Activated T-cell treated with anti-CD3 and anti-CD28 coated beads for 1 hour (primary cell): Measurements from ENCODE around the gene FBXW4.

Experiments
- DNase-seq: peaks from one replicate; pipeline ENCODE4 v3.0.0-alpha.2; 2020; ENCODE audit warnings: low read depth

FBXW4 gene, protein sequence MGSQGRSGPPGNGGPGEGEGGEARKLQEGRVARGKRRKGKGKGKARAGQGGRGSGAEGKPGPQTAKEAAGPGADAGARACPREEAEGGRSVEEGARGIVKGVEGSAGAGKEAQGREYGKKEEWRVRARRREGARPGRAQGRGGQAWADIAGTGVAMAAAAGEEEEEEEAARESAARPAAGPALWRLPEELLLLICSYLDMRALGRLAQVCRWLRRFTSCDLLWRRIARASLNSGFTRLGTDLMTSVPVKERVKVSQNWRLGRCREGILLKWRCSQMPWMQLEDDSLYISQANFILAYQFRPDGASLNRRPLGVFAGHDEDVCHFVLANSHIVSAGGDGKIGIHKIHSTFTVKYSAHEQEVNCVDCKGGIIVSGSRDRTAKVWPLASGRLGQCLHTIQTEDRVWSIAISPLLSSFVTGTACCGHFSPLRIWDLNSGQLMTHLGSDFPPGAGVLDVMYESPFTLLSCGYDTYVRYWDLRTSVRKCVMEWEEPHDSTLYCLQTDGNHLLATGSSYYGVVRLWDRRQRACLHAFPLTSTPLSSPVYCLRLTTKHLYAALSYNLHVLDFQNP

DNA sequence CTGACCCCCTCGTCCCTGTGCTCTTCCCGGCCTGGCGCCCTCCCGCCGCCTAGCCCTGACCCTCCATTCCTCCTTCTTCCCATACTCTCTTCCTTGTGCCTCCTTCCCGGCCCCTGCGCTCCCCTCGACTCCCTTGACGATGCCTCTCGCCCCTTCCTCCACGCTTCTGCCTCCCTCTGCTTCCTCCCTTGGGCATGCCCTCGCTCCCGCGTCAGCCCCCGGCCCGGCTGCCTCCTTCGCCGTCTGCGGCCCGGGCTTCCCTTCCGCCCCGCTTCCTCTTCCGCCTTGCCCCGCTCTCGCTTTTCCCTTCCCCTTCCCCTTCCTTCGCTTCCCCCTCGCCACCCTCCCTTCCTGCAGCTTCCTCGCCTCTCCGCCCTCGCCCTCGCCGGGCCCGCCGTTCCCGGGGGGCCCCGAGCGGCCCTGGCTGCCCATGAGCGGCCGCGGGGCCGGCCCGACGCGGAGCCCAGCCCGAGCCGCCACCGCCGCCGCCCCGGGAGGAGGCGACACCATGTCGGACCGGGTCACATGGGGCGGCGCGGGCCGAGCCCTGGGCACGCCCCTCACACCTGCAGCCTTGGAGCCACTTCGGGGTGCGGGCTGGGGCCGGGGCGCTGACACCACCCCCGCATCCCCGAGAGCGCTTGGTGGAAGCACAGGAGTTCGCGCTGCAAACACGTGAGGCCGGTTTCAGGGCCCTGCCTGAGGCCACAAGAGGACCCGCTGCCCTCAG, at the start of gene FBXW4:
Gene FBXW4 (minus strand): TSS at position 497 of the 730 bp plus-strand sequence. CDS start 65 bp downstream, at position 432.
- peak; percentile 60 for DNase-seq

DNA sequence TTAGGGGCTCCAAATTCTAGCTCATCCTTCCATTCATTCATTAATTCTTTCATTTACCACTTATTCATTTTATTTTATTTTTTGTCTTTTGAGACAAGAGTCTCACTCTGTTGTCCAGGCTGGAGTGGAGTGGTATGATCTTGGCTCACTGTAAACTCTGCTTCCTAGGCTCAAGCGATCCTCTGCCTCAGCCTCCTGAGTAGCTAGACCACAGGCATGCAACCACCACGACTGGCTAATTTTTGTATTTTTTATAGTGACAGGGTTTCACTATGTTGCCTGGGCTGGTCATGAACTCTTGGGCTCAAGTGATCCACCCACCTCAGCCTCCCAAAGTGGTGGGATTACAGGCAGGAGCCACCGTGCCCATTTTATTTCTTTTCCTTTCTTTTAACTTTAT, 49.3 kb upstream of the FBXW4 start:
- DNase-seq = no peak

DNA sequence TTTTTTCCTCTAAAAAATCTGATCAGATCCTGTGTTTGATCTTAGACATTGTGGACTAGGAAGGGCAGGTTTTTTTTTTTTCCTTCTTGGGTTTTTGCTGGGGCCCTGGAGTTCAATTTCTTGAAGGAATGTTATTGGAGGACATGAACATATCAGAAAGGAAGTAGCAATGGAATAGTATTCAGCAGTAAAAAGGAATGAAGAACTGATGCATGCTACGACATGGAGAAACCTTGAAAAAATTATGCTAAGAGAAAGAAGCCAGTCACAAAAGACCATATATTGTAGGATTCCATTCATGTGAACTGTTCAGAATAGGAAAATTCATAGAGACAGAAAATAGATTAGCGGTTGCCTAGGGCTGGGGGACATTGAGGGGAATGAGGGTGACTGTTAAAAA, 47.0 kb upstream of the FBXW4 start:
- DNase-seq = no peak

DNA sequence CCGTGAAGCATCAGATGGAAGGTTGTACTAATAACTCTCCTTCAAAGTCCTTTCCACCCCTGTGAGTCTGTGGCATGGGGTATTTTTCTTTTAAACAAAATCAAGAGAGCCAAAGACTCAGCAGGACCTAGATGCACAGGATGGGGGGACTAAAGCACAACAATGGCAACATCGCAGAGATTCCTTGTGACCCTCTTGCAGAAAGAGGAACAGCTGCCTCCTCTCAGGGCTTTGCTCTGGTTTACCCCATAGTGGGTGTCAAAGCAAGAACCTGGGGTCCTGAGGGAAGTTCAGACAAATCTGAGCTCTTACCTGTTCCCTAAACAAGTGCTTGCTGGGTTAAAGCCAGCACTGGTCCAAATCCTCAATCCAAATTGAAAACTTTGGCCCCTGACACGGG, 41.7 kb upstream of the FBXW4 start:
- no peak for DNase-seq

DNA sequence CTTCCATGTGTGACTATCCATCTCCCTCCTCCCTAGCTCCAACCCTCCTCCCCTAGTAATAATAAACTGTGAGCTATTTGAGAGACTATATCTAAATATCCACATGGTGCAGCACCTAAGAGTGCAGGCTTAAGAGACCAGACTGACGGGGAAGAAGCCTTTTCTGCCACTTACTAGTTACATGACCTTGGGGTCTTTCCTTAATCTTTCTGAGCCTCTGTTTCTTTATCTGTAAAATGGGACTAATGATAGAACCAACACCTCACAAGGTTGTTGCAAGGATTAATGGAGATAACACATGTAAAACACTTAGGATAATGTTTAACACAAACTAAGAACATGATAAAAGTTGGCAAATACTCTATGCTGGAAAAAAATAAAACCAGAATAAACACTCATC, 37.1 kb upstream of the FBXW4 start:
- DNase-seq = no peak

DNA sequence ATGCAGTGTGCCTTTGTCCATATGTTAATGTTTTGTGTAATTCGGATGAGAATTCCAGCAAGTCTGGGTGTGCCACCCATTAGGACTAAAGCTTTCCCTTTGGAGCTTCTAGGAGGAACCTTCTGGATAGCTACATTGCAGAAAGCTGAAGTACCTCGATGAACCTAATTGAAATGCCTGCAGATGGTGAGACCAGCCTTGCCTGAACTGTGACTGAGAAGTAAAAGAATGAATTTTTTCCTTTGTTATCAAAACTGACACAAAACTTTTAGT, 31.1 kb upstream of the FBXW4 start:
- DNase-seq = no peak

DNA sequence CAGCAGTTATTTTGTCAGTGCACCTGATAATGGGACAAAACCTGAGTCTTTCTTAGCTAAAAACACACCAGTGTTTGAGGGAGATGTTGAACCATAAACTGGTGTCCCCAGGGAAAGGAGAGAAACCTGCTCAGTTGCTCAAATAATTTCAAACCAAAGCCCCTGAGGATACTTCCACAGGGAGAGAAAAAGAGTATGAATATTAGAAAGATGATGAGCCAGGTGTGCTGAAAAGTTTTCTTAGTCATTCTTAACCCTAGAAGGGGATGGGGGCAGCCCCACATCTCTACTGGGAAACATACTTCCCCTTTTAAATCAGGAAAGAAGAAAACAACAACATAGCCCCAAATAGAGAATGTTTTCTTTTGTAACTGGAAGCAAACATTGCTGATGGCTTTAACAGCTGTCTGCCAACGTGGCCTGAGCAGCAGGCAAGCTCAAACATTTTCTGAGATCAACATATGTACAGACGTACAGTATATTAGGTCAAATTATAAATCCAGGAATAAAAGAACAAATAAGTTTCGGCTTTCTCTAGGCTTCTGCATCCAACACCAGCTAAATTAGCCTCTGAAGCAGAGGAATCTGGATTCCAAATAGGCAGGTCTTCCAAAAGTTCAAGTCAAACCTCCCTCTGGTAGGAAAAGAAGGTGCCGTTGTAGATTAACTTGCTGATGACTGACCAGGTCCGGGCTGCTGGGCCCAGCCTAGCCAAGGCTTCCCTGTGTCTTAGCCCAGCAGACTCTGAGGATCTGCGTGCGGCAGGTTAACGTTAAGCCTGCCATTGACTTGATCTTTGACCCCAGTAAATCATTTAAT, 30.5 kb upstream of the FBXW4 start:
- no peak for DNase-seq

DNA sequence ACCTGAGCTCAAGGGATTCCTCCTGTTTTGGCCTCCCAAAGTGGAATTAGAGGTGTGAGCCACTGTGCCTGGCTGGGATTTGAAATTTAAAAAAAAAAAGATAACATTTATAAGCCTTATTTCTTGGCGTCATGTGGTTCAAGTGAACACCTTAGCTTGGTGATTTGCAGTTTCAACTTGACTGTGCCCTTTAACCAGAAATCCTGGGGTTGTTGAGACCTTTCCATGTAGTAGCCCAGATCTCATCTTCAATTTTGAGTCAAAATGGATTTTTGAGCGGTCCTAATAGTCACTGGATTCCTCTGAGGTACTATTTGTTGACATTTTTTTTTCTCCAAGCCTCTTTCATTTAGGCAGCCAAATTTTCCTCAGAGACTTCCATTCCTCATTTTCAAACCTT, 29.5 kb upstream of the FBXW4 start:
- DNase-seq = no peak

DNA sequence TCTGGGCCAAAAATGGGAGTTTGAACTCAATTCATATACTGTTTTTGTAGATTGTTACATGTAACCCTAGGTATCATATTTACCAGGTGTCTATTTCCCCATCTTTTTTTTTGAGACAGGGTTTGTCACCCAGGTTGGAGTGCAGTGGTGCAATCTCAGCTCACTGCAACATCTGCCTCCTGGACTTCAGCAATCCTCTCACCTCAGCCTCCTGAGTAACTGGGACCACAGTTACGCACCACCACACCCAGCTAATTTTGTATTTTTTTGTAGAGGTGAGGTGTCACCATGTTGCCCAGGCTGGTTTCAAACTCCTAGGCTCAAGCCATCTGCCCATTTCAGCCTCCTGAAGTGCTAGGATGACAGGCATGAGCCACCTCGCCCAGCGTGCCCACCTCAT, 28.2 kb upstream of the FBXW4 start:
- DNase-seq = no peak

DNA sequence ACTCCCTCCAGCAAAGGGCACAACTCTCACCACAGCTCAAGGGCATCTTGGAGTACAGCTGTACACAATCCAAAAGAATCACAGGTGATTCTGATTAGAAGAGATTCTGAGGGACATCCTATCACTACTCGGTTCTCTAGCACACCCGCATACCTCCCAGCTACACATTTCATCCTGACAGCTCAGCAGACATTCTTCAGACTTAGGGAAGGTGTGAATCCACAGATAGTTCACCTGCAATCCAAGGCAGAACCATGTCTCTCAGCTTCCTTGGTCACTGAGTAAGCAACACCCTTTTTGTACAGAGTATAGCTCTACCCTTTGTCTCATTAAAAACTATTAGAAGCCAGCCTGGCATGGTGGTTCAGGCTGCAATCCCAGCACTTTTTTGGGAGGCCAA, 26.8 kb upstream of the FBXW4 start:
- DNase-seq = no peak

DNA sequence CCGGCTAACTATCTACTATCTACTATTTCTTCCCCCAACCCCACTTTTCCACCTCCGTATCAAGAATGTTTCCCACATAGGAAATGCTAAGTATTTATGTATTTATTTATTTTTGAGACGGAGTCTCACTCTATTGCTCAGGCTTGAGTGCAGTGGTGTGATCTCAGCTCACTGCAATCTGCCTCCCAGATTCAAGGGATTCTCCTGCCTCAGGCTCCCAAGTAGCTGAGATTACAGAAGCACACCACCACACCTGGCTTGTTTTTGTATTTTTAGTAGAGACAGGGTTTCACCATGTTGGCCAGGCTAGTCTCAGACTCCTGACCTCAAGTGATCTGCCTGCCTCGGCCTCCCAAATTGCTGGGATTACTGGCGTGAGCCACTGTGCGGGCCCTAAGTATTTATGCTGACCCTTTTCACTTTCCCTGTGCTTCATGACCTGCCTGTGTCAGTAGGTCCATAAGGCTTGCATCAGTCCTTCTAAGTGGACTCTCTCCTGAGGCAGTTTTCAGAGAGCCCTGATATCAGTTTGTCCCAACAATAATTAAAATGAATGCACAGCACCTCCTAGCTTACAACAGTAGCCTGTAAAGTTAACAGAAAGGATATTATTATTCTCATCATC, 25.7 kb upstream of the FBXW4 start:
- no peak for DNase-seq

DNA sequence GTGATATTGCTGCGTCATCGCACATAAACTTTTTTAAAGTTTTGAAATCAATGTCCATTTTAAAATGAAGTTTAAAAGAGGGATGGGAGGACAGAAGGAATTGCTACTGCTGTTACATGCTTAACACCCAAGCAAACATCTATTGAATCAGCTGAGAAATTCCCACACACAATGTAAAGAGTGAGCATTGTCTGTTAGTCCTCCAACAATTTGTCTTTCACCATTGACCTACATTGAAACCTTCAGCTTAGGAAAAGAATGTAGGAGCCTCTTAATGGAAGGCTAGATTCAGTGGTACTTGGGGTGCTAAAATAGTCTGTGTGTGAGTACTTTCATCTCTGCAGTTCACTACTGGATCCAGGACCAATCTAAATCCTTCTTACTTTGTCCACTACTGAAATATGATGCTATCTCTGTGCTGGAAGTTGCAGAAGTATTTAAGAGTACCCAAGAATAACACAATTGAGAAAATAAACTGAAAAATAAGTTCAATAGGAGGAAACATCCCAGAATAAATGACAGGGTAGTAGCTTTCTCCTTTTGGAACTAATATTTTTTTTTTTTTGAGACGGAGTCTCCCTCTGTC, 23.8 kb upstream of the FBXW4 start:
- no peak for DNase-seq

DNA sequence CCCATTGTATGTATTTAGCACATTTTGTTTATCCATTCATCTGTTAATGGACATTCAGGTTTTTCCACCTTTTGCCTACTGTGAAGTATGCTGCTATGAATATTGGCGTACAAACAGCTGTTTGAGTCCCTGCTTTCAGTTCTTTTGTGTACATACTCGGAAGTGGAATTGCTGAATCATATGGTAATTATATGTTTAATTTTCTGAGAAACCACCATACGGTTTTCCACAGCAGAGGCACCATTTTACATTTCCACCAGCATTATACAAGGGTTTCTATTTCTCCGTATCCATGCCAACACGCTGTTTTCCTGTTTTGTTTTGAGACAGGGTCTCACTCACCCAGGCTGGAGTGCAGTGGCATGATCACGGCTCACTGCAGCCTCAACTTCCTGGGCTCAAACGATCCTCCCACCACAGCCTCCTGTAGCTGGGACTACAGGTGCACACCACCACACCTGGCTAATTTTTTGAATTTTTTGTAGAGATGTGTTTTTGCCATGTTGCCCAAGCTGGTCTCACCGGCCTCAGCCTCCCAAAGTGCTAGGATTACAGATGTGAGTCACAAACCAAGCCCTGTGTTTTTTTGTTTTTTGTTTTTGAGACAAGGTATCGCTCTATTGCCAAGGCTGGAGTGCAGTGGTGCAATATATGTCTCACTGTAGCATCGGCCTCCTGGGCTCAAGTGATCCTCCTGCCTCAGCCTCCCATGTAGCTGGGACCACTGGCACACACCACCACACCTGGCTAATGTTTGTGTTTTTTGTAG, 22.1 kb upstream of the FBXW4 start:
- no peak for DNase-seq

DNA sequence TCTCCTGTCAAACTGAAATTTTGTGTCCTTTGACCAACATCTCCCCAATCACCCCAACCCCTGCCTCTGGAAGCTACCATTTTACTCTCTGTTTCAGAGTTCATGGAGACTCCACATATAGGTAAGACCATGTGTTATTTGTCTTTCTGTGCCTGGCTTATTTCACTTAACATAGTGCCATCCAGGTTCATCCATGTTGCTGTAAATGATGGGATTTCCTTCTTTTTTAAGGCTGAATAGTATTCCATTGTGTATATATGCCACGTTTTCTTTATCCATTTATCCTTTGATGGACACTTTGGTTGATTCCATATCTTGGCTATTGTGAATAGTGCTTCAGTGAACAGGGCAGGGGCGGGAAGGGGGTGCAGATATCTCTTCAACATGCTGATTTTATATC, 18.0 kb upstream of the FBXW4 start:
- no peak for DNase-seq

DNA sequence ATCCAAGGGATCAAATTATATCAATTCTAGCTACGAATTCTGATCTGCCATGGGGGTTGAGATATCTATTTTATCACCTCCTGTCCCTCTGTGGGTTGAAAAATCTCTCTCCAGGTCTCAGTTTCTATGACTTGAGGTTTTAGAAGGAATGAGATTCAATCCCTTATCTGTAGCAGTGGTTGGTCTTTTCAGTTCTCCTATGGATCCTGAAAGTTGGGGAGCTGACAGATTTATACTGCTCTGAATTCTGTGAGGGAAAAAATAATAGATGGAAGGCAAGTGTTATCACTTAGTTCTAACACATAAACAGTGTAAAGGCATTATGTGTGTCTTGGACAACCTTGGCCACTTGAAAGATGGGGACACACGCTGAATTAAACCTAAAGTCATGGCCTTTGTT, 15.8 kb upstream of the FBXW4 start:
- DNase-seq = no peak

DNA sequence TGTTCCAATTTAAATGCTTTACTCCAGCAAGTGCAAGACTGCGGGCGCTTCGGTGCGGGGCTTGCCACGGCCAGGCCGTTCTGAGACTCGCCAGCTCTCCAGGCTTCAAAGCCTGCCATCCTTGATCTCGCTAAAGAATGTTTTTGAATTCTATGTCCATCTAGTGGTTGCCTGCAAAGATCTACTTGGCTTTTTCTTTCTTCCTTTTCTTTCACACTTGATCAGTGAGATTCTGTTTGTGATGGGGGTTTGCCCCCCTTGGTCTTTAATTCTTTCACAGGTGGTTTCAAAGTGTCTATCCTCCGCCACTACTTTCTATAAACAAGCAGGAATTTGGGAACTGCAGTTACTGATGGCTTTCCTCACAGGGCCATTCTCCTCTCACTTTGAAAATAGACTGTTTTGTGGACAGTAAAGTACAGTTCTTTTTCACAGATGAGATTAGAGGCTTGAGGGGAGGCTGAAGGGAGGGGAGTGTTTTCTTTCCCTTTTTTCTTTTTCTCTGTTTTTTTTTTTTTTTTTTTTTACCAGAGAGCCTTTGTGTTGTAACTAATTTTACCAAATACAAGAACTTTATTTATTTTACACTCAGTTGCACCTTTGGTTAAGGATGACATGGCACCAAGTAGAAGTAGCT, 15.2 kb upstream of the FBXW4 start:
- DNase-seq = no peak

DNA sequence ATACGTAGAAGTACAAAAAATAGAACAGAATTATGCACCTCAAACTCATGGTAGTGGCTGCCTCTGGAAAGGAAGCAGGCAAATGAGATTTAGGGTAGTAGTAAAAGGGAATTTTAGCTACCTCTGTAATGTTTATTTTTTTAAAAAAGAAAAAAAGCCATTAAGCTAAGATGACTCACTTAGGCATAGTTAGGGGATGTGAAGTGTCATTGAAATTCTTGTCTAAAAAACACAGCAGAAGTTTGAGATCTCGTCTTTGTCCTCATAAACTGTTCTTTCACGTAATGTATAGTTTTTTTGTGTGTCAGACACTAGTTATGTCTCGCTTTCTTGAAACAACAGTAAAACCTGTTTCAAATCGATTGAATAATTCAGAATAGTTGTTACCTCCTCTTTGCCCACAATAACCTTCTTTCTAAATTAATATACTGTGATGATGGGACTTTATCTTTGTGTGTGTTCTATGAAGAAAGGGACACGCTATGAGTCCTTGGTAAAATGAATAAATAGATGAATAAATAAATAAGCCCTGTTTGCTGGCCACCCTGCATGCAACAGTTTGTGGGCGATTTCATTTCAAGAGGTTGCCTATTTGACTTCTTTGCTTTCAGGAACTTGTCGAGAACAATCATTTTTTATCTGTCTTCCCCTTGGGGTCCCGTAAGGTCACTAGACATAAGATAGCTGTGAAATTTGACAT, 14.5 kb upstream of the FBXW4 start:
- DNase-seq = no peak

DNA sequence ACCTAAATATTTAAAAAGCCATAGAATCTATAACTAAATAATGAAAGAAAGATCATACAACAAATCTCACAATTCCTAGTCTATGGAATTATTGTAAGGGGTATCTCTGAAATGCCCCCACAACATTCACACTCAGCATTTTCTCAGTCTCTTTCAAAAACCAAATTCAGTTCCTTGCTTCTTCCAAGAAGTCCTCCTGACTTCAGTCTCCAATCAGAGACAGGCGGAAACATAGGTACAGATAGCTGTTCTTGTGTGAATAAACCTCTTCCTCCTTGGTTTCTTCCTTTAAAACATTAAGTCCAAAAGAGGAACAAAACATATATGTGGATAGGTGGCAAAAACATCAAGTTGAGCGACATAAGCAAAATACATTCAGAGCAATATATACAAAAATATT, 13.9 kb upstream of the FBXW4 start:
- DNase-seq = no peak

DNA sequence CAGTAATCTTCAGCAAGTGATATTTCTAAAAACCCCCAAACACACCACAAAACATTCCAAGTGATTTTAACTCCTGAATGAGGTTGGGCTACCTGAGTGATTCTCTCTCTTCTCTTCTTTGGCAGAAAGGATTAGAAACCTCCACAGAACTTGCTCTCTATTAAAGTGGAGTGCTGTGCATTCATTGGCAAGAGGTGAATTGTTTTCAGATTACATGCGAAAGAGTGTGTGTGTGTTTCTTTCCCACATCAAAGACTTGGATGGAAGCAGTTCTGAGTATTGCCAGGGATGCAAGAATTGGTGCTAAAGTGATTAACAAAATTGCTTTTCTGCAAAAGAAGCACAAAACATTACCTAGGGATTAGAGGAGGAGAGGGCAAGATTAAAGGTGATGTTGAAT, 13.1 kb upstream of the FBXW4 start:
- no peak for DNase-seq

DNA sequence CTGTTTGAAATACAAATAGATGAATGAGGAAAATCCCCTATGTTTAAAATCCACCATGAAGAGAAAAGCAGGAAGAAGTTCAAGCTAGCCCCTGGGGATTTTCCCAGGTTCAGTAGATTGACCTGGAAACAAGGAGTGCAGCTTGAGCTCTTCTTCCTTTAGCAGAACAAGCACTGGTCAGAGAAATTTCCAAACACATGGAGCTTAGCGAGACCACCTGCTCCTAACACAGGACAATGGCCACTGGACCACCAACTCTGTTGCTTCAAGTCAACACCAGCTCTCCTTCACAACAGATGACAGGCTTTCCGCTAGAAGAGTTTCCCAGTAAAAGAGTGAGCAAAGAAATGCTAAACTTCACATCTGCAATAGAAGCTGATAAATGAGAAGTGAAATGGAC, 9.4 kb upstream of the FBXW4 start:
- DNase-seq = no peak
